LNCAP (cell line): ENCODE results near the gene DAP.

Experiments used
- TF ChIP-seq, protein P1 (sequence below): fragments of 450-650 bp; IDR thresholded peaks from 2 replicates; pipeline ENCODE4 v1.5.1; 2017; ENCODE audit warnings: mild to moderate bottlenecking

DAP gene

DNA sequence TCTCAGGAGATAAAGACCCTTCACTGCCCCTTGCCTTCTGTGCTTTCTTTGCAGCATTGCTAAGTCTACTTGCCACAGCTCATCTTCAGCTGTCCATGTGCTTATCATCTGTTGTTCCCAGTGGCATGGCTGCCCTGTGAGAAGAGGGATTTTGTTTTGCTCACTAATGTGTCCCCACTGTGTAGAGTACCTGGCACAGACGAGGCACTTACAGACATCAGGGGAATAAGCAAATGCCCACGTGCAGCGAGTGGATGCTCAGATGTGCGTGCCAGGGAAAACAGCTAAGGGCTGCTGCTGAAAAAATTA lies 31.0 kb downstream of the DAP start:
- TF ChIP-seq, protein P1, sequence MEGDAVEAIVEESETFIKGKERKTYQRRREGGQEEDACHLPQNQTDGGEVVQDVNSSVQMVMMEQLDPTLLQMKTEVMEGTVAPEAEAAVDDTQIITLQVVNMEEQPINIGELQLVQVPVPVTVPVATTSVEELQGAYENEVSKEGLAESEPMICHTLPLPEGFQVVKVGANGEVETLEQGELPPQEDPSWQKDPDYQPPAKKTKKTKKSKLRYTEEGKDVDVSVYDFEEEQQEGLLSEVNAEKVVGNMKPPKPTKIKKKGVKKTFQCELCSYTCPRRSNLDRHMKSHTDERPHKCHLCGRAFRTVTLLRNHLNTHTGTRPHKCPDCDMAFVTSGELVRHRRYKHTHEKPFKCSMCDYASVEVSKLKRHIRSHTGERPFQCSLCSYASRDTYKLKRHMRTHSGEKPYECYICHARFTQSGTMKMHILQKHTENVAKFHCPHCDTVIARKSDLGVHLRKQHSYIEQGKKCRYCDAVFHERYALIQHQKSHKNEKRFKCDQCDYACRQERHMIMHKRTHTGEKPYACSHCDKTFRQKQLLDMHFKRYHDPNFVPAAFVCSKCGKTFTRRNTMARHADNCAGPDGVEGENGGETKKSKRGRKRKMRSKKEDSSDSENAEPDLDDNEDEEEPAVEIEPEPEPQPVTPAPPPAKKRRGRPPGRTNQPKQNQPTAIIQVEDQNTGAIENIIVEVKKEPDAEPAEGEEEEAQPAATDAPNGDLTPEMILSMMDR, result no peak

DNA sequence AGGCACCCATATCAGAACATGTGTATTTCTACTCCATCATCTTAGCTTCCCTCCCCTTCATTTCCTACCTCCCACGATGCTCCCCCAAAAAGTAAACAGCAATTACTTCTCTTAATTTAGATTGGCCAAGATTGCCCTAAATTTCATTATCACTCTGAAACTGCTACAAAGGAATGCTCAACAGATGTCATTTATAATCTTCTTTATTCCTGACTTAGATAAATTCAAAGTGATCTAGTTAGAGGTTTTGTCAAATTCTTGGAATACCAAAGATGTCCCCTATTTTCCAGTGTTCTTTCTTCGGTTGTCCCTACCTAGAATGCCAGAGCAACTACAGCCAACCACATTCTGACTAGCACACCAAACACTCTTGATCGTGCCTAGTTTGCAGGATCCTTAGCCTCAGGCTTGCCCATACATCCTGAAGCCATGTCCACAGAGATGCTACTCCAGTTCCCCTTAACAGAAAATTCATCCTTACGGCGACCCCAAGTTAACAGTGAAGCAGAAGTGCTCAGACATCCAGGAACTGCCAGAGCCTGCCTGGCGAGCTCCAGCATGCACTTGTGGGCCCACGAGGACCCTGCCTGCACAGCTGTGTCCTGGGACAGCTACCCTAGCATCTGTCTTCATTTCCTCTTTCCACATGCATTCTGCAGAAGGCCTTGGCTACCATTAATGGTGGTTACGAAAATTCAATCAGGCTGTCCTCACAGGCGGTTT lies 31.6 kb downstream of the DAP start:
- TF ChIP-seq, protein P1, result no peak

DNA sequence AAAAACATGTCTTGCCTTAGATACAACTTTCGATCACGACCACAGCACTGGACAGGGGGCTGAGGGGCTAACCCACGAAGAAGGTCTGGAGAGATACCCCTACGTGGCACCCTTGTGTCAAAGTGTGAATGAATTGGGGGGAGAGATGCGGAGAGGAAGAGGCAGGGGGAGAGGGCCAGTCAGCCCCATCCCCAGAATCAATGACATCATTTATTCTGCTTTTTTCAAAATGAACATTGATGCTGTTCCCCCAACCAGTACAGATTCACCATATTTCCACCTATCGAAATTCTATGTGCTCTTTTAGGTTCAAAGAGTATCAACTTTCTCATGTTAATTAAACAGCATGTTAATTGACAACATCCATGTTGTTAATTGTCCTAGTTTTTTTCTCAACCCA lies 32.4 kb downstream of the DAP start:
- TF ChIP-seq, protein P1, result no peak

DNA sequence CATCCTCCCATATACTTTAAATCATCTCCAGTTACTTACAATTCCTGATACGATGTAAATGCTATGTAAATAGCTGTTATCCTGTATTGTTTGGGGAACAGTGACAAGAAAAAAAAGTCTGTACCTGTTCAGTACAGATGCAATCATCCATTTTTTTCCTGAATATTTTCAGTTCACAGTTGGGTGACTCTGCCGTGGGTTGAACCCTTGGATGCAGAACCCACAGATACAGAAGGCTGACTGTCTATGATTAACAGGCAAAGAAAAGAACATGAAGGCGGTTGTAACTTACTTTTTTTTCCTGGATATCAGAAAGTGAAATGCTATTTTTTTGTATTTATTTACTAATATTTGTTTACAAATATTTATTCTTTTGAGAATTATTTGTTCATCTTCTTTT lies 33.2 kb downstream of the DAP start:
- TF ChIP-seq, protein P1, result no peak

DNA sequence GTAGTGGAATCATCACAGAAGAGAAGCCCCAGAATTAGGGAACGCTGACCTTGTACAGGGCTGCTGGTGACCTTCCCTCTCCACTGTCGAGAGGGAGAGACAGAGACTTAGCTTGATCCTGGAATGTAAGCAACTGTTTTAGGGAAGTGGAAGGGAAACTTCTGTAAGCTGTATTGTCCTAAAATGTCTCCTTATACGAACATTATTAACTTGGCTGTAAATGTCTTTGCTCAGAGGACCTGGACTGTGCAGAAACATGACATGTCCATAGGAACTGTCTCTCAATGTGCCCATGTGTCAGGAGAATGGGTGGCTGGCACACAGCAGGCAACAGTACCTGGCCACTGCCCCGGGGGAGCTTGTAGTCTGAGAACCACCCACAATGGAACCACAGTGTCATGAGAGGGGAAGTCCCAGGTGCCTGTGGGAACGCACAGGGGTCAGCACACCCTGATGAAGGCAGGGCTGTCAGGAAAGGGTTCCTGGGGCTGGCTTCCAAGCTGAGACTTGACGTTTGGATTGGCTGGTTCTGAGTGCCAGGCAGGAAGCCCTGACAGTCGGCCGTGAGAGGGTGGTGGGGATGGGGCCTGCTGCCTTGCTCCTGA lies 34.0 kb downstream of the DAP start:
- TF ChIP-seq, protein P1, result no peak

DNA sequence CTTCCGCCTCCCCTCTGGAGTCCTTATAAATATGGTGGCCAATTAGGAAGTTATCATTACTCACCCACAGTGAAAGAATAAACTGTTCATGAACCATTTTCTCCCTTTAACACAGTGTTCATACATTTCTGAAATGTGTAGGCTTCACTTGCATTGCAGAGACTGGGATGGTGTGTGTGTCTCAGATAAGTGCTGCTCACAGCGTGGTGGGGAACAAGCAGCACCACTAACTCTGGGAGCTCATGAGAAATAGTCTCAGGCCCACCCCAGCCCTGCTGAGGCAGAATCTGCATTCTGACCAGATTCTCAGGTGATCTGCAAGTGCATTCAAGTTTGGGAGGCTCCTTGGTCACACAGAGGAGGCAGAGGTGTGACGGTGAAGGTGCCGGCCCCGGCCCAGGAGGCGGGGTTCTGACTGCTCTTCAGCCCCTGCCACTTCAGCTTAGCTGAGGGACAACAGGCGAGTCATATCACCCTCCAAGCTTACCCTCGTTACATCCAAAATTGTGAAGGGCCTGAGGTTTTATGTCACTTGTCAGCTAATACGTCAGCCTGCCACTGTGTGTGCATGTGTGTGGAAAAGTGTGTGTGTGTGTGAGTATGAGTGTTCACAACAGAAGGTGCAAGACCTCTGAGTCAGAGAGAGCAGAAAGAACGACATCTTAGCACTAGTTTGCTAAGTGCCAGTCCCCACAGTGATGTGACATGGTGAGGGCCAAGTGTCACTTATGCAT lies 34.7 kb downstream of the DAP start:
- TF ChIP-seq, protein P1, result no peak

DNA sequence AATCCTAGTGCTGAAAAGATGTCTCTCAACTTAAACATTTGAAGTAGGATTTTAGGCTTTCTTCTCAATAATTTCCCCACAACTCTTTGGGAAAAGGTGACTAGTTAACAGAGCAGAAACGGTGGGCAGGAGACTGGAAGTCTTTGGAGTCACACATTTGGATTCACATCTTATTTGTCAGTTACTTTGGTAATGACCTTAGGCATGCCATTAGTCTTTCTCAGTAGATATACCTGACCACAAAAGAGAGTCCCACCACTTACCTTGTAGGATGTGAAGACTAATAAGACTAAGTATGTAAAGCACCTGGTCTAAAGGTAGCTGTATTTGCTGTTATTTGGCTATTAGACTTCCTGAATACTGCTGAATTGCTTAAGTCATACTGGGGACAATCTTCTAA lies 35.4 kb downstream of the DAP start:
- TF ChIP-seq, protein P1, result no peak
